H1 (cell line): ENCODE measurements around the gene OTUD5. TPM values are rescaled to one million over a fixed set of nuclear protein-coding genes. Genes with fewer than 3 reads are reported as not detected.

Source experiments
- CEBPB ChIP-seq: IDR thresholded peaks from 2 replicates; pipeline ENCODE4 v1.6.1; 2012; ENCODE audit warnings: low read depth, low read length
- polyA plus RNA-seq, 7 experiments: library from polyadenylated mRNA; depleted of rRNA in 3 of 7; stranded (reverse) in 5 of 7; unstranded in 2 of 7; fragments of >200 nt in 5 of 7; fragments of 200-250 nt in 2 of 7; gene quantifications; 1 replicate in 5 of 7; 2 replicates in 1 of 7; 4 replicates in 1 of 7; pipeline versions ENCODE4 v1.2.1 to v1.2.3, GENCODE V29; 2011 to 2013; ENCODE audit warnings: missing spikeins in 2 of 7, mixed read lengths in 2 of 7
- total RNA-seq: library from RNA; stranded (reverse); fragmentation: NEBNext Ultra II Directional; extraction: Animal tissue kit (Norgen Biotek cat#: 25700); gene quantifications from 2 replicates; pipeline ENCODE4 v1.2.1, GENCODE V29; 2021

The OTUD5 gene
- total and polyA plus RNA-seq, 2 of the 8 experiments (the other 6 are each of a cell fraction or from before 2014, with no cell fraction given), result 46.3 to 53.5 TPM

GRCh38 chrX:48923771-48924170 is 33.6 kb downstream of the OTUD5 start (continued):
- TF ChIP-seq CEBPB, result no peak
